Daoy (cell line): ENCODE measurements around the gene C12orf60. TPM values are rescaled to one million over a fixed set of nuclear protein-coding genes. Genes with fewer than 3 reads are reported as not detected.

Experiments used
- DNase-seq: peaks from one replicate; pipeline ENCODE4 v3.0.0-alpha.2; 2015; ENCODE audit warnings: low read depth
- total RNA-seq: library from RNA; depleted of rRNA; stranded (reverse); fragments of >200 nt; shearing (Covaris generic); gene quantifications from 2 replicates; pipeline ENCODE4 v1.2.3, GENCODE V29; 2014

The C12orf60 gene
- total RNA-seq, 1 experiment from 2014 or later: 4.5 TPM

DNA sequence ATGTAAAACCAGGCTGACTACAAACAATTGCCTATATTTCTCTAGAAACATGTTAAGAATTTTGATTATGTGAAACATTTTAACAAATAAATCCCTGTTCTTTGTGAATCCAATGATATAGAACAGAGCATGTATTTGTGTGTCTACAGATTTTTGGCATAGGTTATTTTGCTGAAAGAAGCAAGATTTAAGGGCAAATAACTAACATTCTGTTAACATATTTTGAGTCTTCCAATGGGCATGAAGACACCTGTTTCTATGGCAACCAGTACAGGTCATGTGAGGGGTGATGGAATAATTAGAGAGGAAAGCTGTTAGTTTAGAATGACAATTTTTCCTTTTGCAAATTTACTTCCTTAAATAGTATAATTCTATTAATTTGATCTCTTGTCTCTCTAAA is 31.0 kb downstream of the C12orf60 start:
- DNase-seq: no peak

DNA sequence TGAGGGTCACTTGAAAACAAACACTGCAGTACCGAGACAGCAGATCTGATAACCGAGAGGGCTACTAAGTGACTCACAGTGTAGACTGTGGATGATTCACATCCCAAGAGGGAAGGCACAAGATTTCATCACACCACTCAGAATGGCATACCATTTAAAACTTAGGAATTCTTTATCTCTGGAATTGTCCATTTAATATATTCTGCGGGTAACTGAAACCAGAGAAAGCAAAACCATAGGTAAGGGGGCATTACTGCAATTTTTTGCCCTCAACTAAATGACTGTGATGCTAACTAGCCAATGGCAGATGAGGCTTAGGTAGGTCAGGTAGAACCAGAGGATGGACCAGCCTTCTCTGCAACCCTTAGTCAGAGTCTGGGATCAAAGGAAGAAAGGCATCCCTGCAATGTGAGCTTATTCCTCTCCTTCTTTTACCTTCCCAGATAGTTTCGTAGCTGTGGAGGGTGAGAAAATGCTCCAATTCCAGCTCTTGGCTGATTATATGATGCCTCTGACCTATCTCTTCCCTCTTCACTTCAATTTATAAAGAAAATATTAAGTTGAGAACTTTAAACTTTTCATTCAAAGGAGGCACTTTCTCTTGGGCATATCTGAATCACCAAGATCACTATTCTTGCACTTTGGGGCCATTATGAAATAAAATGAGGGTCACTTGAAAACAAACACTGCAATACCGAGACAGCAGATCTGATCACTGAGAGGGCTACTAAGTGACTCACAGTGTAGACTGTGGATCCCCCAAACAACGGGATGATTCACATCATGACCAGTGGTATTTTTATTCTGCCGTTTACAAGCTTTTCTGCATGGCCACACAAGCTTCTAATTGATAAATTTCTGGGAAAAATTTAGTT is 33.1 kb downstream of the C12orf60 start:
- peak; percentile 91 for DNase-seq

DNA sequence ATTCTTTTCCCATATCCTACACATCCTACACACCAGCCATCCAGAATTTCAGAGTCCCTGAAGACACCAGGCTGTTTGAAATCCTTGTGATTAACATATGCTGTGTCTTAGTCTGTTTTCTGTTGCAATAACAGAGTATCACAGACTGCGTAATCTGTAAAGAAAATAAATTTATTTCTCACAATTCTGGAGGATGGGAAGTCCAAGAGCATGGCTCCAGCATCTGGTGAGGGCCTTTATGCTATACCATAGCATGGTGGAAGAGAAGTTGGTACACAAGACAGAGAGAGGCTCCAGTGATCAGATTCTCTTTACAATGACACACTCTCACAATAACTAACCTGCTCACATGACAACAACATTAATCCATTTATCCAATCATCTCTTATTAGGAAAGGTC is 35.8 kb downstream of the C12orf60 start:
- DNase-seq: no peak

DNA sequence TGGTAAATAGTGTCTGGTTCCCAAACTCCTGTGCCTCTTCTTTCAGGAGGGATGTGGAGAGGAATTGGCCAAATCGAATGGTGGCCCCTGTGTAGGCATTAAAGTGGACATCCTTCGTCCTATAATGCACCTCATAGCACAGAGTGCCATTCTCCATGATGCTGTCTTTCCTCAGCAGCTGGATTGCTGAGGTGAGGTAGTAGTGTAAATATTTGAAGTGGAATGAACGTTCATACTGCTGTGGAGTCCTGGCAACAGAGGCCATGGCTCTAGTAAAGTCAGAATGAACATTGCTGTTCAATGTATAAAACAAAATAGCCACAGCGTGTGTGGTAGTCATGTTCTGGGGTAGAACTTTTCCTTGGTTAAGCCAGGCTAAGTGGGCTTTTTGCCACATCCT is 37.1 kb downstream of the C12orf60 start:
- no peak for DNase-seq

DNA sequence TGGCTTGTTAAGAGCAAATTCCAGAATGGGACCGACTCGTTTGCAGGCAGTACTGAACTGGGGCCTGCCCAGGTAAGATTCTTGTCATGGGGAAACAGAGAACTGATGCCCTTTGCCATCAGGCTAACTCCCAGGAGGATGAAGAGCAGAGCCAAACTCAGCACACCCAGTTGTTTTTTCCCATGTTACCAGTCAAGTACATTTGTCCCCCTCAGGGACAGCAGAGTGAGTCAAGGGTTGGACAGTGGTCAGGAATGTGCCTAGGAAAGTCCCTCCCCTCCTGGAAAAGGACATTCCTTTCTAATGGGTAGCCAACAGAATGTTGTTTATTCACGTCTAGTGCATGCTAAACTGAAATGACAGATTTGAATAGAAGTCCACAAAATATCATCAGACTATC is 38.3 kb downstream of the C12orf60 start:
- peak; percentile 84 for DNase-seq

DNA sequence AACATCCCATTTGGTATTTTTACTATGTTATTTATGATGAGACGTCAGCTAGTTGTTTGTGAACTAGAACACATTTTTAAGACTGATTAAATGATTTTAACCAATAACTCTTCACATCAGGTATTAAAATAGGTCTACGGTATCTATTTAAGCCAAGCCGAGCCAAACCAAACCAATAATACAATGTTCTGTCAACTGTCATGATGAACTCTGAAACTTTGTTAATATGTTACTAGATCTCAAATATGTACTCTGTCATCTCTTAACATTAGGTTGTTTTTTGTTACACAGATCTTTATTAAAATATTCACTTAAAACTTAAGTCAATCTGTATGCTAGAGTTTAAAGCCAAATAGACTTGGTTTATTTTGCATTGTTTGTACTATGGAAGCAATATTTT is 38.8 kb downstream of the C12orf60 start:
- DNase-seq: no peak

DNA sequence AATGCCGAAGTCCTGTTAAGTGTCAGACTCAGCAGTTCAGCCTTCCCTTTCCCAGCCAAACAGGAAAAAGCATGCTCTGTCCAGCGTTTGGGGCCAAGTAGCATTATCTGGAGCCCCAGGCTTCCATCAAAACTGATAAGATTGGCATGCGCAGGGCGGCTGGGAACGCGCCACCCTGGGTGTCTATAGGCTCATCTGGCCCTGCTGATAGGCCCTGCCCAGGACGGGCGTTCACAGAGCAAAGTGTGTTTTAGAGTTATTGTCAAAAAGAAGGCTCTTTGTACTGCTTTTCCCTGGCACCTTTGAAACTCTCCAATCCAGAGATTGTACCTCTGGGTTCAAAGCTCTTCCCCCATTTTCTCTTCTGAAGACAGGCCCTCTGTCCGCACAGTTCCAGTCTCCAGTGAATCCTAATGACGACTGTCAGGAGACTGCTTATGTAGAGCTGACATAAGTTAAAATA is 40.0 kb downstream of the C12orf60 start, which contains the start of gene ART4:
Gene ART4 (minus strand): TSS at position 102 of the 463 bp plus-strand sequence. CDS start 413 bp downstream, outside the sequence.
- no peak for DNase-seq

DNA sequence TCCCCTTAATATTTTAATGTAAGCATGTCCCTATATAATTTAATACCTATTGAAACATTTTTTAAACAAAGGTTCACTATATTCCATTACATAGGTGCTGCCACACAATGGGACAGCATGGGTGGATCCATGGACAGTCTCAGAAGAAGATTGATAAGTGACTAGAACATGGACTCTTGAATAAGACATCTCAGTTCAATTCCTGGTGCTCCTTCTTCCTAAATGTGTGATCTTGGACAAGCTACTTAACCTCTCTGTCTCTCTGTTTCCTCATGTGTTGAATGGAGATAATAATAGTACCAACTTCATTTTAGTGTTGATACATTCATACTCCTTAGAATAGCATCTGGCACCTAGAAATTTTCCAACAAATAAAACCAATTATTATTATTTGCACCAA is 40.9 kb downstream of the C12orf60 start:
- DNase-seq: no peak

DNA sequence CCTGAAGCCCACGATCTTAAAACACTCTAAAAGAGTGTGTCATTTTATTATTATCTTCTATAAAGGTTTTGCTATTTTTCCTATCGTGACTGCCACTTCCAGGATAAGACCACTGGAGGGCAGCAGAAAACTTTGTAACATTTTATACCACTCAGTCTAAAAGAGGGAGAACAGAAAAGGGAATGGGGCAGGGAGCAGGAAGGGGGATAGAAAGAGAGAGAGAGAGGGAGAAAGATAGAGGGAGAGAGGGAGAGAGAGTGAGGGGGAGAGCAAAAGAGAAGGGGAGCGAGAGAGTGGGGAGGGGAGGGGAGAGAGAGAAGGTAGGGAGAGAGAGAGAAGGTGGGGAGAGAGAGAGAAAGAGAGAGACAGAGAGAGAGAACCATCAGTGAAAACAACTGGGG is 41.9 kb downstream of the C12orf60 start:
- DNase-seq: peak; percentile 60

DNA sequence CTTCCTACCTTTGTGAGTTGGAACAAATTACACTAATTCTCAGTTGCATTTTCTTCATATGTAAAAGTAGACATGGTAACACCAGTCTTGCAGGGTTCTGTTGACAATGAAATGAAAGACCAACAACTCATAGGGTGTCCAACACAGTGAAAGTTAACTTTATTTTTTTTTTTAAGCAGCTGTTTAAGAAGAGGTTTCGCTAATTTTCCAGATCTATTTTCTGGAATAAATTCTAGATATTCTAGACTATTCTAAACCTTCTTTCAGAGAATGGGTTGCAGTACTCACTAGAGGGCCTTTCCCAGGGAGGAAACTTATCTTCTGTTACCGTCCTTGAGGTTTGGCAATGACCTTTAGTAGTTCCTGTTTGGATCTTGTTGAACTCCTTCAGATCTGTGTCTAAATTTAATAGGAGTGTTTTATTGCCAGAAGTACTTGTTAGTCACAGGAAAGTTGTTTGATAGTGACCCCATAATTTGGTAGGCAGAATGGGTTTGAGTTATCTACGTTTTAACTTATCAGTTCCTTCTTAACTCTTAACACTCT is 42.6 kb downstream of the C12orf60 start:
- DNase-seq: no peak

DNA sequence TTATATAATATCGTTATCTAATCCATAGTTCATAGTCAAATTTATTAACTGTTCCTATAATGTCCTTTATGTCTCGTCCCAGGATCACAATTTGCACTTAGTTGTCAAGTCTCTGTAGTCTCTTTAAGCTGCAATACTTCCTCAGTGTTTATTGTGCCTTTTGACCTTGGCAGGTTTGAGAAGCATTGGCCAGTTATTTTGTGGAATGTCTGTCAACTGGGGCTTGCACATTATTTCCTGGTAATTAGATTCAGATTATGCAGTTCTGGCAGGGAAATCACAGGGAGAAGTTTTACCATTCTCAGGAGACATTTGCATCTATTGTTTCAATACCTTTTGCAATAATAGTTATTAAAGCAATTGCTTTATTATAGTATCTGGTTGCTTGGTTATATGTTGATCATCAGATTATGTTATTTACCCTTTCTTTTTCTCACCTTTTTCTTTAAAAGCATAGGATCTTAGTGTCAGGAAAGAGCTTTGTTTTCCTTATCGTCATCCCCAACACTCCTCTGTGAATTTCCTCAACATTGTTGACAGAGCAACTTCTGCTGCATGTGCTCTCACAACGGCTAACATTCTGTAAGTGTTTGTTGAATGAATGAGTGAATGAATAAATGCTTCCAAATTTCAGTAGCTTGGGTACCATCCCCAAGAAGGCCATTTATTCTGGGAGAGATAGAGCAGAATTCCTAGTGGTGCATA is 43.6 kb downstream of the C12orf60 start:
- no peak for DNase-seq

DNA sequence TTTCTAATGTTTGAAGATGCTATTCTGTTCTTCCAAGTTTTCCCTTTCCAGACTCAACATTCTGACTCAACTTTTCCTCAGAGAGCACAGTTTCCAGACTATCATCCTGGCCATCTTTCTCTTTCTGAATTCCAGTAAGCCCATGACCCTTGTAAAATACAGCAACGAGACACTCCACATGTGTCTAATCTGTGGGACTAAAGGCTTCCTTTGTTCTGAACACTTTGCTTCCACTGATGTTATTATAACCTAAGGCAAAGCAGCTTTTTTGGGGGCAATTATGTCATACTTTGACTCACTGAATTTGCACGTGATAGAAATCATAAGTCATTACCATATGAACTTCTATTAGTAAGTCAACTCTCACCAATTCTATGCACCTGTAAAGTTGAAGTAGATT is 46.2 kb downstream of the C12orf60 start:
- DNase-seq: peak; percentile 49

DNA sequence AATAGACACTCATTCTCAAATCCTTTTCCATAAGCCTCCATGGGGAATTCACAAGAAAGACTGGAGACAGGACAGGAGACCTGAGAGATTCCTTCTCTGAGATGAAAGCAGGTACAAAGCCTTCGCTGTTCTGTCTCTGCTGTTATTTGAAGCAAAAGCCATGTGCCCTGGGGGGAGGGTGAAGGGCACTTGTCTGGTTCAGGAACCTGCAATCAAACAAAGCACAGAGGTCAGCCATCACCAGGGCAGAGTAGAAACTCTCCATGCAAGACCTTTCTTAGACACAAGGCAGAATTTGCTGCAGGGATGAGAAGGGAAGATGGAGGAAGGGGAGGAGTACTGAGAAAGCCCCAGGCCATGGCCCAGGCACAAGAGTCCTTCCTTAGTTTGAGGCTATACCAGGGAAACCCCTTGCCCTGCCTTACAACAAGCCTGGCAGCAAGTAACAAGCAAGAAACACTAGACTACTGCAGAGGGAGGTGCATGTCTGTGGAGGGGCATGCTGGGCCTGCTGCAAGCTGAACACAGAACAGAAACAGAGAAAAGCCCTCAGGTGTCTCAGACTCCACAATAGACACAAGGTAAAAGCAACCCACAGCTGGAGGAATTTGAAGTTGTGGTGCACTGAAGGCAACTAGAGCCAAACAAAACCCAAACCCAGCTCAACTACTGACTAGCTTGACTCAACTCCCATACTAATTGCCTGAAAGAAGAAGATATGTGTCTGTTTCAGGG is 47.6 kb downstream of the C12orf60 start:
- no peak for DNase-seq

DNA sequence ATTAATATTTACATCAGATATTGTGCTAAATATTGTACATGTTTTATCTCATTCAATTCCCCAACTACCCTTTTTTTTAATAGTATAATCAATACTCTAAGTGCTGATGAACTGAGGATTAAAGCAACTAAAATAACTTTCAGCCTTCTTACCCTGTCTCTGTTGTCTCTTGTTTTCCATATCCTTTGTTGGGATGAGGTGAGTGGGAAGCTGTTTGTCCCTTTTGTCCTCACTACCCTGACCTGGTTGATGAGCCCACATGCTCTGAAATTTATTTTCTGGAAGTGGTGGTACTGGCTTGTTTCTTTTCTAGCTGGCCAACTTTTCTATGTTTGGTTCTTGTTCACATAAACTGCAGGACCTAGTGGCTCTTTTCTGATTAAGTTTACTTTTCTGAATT is 49.4 kb downstream of the C12orf60 start:
- no peak for DNase-seq

DNA sequence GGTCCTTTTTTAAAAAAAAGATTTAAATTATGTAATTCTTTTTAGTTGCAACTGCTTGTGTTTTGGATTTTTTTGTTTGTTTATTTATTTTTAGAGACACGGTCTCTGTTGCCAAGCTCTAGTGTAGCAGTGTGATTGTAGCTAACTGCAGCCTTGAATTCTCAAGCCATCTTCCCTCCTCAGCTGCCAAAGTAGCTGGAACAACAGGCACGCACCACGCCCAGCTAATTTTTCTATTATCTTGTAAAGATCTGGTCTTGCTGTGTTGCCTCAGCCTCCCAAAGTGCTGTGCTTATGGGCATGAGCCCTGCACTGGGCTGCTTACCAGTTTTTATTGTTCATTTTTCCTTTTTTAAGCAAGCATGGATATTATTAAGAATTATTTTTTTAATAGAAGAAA is 50.5 kb downstream of the C12orf60 start:
- no peak for DNase-seq

DNA sequence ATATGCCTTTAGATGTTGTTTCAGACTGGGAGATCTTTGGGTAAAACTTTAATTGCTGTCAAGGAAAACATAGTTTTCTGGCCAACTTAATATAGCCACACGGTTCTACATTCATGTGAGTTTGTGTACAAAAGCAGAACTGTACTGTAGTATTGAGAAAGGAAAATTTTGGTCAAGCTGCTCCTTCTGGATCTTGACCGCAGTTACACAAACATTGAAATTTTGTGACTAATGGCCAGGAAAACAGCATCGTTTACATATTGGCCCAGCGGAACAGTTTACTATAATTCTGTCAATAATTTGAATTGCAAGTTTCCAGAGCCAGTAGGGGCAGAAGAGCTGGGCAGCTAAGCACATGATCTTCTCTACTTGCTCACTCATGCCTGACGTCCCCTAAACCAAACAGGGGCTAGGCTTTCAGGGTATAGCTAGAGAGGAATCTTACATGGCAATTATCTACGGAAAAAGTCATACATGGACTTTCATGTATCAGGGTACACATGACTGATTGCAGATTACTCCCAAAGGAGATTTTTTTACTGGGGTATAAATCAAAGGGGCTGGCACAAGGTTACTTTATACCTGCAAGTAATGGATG is 51.2 kb downstream of the C12orf60 start:
- no peak for DNase-seq

DNA sequence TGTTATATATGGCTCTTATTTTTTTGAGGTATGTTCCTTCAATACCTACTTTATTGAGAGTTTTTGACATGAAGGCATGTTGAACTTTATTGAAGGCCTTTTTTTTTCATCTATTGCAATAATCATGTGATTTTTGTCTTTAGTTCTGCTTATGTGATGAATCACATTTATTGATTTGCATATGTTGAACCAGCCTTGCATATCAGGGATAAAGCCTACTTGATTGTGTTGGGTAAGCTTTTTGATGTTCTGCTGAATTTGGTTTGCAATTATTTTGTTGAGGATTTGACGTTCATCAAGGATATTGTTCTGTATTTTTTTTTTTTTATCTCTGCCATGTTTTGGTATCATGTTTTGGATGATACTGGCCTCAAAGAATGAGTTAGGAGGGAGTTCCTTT is 55.0 kb downstream of the C12orf60 start:
- no peak for DNase-seq

DNA sequence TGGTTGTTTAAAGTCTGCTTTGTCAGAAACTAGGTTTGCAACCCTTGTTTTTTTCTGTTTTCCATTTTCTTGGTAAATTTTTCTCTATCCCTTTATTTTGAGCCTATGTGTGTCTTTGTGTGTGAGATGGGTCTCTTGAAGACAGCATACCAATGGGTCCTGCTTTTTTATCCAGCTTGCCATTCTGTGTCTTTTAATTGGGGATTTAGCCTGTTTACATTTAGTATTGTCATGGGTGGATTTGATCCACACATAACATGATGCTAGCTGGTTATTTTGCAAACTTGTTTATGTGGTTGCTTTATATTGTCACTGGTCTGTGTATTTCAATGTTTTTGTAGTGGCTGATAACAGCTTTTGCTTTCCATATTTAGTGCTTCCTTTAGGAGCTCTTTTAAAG is 57.0 kb downstream of the C12orf60 start:
- DNase-seq: no peak

DNA sequence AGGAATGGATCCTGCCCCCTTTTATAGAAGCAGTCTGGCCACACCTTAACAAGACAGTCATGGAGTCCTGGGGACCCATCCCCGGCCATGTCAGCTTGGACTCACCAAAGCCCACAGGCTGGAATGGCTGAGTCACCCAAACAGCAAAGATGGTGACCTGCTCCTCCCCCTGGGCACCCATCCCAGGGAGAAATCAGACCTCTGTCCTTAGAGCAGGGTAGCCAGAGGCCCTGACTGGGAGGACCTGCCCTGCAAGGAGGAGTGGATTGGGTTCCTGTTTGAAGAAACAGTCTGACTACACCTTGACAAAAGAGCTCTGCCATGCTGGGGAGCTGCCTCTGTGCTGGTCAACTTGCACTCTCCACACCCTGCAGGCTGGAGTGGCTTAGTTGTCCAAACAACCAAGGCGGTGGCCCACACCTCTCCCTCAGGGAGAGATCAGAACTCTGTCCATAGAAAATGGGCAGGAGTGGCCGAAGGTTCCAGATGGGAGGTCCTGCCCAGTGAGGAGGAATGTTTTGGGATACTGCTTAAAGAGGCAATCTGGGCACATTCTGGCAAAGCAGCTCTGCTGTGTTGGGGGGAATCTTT is 65.5 kb downstream of the C12orf60 start:
- DNase-seq: peak; percentile 27

DNA sequence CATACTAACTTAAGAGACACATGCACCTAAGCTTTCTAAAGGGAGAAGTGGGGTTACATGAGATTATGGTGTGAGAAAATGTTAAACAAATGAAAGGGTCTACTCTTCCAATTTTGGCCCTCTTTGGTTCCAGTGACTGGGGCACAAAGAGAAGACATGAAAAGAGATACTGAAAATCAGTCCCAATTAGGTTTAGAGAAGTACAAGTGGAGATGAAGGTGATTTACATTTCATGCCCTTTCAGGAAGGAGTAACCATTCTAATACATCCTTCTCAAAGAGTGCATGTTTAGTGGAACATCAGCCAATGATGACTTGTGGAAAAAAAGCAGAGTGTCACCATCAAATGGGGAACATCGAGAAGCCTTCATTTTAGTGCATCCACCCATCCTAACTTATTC is 67.8 kb downstream of the C12orf60 start:
- DNase-seq: no peak

DNA sequence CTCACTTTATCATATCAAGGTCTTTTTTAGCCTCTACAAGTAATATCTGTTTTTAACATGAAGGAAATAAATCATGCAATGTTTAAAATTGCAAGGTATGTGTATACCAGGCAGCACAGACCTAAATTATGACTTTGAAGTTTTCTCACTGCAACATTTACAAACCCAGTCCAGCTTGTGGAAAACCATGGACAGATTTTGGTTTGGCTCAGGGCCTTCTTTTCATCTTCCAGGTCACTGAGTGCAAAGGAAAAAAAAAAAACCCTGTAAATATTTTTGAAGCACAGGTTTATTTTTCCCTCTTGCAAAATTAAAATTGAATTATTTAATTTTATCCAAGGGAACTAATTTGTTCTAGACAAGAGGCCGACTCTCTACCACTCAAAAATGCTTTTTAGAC is 68.4 kb downstream of the C12orf60 start:
- DNase-seq: no peak
